ENCODE results near the gene ICAM2.
"Not testable (repeated sequence)": the region's sequence is repeated elsewhere in the genome, so short reads cannot be mapped to it uniquely, and the experiment has no call there.

The ICAM2 gene

DNA sequence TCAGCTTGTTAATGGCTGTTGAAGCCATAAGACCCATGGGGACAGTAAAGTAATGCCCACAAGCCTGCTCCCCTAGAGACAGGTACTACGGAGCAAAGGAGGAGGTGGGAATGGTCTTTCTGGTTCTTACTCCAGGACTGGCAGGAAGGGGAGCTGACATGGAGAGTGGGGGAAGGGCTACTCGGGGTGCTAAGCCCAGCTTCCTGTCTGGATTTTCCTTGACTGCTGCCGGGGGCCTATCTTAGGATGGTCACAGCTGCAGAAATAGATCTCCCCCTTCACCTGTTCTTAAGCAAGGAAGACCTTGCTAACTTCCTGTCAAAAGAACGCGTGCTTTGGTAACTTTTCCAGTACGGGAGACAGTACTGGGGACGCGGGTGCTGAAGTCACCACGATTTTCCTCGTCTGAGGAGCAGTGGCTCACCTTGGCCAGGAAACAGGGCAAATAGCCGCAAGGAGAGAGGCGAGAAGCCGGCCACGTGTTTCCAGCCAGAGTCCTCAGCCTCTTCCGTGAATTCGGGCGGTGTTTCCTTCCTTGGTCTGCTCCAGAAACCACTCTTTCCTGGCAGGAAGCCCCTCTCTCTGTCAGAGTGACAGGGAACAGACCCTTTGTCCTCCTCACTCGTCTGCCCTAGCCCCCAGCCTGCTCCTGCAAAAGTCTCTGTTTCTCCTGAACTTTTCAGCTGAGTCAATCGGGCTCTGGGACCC is 22.9 kb downstream of the ICAM2 start:
- DNase-seq (ENCODE audit: low spot score) = no peak

DNA sequence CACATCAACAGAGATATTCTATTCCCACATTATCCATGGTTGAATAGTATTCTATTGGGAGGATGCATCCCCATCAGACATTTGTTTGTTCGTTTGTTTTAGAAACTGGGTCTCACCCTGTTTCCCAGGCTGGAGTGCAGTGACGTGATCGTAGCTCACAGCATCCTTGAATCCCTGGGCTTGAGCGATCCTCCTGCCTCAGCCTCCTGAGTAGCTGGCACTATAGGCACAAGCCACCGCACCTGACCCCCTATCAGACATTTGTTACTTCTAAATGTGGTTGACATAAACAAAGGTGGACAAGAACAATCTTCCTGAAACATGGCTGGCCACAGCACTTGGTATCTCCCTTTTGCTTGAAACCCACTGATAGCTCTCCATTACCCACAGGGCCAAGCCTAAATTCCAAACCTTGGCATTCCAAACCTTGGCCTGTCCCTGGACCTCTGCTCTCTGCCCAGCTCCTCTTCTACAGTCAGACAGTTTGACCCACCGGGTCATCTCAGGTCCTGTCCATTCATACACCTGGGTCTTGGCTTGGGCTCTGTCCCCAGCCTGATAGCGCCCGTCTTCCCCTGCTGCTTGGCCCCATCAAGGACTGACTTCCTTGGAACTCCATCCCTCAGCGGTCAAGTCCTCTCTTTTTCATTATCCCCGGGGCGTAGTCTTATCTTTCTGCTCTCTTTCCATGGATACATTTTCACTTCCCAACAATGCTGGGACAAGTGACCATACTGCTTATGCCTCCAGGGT is 23.8 kb downstream of the ICAM2 start:
- DNase-seq (ENCODE audit: low spot score) = peak; percentile 15

DNA sequence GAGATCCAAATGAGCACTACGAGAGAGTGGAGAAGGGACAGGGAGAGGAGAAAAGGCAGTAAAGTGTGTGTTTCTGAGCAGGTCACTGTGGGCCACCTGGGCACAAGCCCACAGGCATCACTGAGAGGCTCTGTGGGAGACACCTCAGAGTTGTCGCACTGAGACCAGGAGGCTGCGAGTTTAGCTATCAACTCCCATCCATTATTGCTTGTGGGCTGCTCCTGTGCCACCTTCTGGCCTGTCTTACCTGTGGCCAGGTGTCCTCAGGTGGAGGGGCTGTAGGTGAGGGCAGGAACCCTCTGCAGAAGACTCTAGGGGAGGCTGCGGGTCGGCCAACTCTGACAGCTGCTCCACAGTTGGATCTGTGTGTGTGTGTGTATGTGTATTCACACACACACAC is 24.8 kb downstream of the ICAM2 start:
- peak; percentile 42 for DNase-seq (ENCODE audit: low spot score)

DNA sequence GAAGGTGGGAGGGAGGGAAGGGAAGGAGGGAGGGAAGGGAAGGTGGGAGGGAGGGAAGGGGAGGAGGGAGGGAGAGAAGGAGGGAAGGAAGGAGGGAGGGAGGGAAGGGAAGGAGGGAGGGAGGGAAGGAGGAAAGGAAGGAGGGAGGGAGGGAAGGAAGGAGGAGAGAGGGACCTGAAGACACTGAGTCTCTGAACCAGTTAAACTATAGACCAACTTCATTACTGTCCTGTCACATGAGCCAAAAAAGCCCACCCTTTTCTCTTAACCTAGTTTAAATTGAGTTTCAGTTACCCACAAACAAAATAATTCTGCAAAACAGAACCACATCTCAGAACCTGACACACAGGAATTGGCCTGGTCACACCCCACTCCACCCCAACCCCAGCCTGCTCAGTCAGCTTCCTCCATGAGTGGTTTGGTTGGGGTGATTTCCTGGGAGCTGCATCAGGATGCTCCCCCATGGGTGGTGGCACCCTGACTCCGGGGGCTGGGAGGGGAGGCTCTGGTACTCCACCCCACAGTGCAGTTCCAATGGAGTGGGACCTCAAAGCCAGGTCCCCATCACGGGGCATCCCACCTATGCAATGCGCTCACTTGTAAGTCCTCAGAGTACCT is 27.0 kb downstream of the ICAM2 start:
- peak; percentile 39 for DNase-seq (ENCODE audit: low spot score)

DNA sequence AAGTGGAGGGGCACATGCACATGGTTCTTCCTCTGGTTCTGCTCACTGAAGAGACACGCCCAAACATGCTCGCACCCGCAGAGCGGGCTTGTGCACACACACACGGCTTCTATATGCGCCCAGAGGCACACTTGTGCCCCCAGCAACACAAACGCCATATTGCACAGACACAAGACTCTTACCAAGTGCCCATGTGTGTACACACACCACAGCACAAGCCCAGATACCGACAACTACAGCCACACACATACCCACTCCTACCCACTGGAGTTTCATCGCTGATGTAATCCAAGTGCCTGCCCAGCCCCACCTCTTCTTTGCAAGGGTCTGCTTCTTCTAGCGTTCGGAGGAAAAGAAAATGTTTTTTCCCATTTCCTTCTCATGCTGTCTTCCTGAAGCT is 28.8 kb downstream of the ICAM2 start:
- DNase-seq (ENCODE audit: low spot score) = no peak

DNA sequence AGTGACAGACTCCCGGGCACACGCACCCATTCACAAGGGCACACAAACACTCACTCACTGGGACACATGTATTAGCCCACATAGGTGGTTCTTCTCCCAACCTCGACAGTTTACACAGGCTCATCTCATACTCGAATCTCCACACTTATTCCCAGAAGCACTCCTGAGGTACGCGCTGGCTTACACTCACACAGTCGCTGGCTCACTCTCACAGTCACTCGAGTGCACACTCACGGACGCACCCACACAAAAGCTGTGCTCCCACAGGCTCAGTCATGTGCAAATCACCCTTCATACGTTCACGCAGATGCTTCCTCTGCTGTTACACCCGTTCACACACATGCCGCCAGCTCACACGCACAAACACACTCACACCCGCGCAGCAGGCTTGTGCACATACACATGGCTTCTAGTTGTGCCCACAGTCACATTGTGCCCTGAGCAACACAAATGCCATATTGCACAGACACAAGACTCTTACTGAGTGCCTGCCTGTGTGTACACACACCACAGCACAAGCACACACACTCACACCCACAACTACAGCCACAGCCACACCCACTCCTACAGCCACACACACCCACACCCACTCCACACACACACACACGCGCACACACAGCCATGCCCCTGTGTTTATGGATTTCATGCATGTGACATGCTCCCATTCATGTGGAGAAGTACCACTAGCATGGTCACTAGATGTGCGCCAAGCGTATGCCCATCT is 30.6 kb downstream of the ICAM2 start:
- DNase-seq (ENCODE audit: low spot score) = peak; percentile 50

DNA sequence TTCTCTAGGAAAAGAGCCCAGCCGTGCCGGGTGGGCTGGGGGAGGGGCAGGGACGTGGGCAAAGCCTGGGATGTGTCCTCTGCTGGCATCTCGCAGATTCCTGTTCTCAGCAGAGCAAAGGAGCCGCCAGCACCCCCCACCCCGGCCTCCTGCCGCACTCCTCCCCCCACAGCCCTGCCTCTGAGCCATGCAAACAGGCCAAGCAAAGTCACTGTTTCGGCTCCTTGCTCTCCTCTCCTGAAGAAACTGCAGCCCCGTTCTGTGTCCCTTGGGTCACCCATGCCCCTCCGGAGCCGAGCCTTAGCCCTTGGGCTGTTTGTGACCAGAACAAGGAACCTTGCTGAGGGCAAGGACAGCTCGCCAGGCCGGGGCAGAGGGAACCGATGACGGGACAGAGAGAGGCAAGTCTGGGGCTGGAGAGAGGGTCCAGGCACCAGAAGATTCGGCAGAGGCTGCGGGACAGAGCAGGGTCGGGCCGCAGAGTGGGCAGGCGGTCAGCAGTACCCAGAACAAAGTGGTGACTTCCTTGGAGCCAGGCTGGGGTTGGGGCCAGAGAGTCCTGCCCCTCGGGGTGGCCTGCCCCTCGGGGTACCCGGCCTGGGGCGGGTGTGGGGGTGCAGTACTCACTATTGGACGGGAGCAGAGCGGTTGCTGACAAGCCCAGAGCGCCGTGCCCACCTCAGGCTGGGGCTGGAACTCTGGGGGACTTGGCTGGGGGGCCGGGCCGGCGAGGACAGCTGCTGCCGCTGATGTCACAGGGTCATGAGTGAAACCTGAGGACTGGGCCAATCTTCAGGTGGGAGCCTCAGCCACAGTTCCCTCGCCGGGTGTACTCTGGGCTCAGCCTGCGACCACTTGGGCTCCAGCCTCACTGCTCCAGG is 31.5 kb downstream of the ICAM2 start:
- DNase-seq (ENCODE audit: low spot score) = peak; percentile 57

DNA sequence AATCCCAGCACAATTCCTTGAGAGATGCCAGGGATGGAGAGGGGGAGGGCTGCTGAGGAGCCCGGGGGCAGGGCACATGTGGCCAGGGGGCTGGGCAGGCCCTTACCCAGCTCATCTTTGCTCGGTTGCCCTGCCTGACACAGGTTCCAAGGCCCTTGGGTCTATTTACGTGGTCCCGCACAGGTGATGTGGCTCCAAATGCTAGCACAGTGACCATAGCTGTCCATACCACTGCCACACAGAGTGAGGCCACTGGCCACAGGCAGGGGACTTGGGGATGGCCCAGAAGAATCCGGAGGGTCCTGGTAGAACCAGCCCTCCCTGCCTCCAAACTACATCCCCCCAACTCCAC is 32.3 kb downstream of the ICAM2 start:
- no peak for DNase-seq (ENCODE audit: low spot score)

DNA sequence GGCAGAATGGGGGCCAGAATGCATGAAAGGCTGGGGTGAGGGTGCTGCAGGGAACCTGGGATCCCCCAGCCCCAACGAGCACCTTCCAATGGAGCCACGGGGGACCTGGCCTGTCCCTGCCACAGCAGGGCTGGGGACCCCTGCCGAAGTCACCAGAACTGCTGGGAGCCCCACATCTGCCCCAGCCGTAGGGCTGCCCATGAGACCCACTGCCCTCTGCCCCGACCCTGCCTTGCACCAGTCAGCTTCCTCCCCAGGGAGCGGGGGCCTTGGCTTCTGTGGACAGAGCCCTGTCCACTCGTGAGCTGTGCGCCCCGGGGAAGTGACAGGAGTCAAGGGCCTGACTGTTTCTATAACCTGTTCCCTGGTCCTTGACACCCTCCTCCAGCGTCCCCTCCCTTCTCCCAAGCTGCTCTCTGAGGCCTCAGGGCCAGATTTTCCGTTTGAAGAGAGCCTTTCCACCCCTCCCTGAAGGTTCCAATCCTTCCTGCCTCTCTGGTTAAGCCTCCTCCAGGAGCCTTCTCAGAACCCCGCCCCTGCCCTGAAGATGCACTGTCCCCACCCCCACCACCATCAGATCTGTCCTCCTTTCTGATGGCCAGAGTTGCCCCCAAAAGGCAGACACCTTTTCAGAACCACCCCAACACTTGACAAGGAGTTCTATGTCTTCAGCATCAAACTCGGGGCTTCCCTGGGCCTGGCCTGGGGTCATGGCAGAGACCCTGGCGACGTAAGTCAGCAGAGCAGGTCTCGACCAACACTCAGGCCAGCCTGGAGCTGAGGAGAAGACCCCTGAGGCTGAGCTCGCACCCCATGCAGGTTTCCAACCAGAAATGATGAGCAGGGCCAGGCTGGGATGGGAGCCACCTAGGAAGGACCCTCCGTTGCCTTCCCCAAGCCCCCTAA is 33.0 kb downstream of the ICAM2 start:
- DNase-seq (ENCODE audit: low spot score) = no peak

DNA sequence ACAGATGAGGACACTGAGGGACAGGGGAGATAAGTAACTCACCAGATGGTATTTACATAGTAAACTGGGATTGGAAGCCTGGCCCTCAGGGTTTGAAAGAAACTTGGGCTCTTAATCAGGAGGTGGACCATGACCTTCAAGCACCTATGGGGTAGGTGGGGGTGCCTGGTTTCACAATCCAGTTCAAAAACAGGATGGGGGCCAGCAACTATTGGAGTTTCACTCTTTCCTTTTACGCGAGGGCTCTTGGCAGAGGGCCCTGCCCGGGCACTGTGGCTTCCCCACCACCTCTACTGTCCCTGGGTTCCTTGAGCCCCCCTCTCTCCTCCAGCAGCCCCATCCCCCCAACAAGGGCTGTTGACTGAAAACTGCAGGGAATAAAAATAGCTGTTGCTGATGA is 33.6 kb downstream of the ICAM2 start:
- no peak for DNase-seq (ENCODE audit: low spot score)

DNA sequence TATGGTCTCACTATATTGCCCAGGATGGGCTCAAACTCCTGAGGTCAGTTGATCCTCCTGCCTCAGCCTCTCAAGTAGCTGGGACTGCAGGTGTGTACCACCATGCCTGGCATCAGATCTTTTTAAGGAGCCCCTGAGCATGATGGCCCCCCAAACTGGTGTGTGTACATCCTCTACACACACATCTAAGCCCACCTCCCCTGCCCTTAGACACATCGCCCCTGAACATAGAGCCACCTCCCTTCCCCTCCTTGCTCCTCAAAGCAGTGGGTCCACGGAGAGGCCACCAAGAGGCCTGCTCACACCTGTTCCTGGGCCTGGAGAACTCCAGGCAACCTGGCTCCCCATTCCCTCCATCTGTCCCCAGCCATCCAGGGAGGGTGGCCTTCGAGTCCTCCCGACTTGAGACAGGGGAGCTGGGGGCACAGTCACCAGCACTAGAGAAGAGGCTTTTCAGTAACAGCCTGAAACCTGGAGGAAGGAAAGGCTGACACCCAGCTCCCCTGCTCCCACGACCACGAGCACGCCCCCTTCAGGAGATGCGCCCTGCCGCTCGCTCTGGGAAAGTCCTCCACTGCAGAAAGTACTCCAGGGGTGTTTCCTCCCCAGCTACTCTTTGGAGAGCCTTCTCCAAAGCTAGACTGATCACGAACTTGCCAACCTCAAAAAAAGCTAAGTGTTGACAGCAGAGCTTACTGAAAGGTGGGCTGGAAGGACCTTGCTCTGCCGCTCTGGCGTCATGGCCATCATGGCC is 34.9 kb downstream of the ICAM2 start:
- DNase-seq (ENCODE audit: low spot score) = no peak

DNA sequence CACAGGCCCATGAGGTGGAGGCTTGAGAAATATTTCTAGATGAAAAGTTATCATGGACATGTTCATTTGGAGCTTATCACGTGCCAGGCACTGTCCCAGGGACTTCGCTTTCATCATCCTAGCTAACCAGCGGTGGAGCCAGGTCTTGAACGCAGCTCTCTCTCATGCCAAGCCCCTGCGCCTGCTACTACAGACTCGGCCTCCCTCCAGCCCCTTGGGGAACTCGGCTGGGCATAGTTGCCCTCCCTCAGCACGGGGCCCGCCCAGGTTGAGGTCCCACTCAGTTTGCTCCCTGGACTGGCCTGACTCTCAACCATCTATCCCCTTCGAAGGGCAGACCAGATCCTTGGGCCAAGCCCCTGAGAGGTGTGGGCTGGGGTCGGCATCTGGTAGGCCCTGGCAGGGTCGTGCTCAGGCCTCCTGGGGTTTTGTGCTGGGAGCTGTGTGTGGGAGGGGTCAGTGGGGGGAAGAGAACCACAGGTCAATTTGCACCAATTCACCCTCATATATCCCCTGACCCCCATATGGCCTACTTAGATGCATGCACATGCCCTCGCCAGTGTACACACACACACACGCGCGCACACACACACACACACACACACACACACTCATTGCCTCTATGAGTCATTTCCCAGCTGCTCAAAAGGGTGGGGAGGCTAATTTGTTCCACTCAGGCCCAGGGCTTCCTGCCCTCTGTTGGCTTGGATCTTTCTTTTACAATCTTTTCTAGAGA is 35.6 kb downstream of the ICAM2 start:
- no peak for DNase-seq (ENCODE audit: low spot score)

DNA sequence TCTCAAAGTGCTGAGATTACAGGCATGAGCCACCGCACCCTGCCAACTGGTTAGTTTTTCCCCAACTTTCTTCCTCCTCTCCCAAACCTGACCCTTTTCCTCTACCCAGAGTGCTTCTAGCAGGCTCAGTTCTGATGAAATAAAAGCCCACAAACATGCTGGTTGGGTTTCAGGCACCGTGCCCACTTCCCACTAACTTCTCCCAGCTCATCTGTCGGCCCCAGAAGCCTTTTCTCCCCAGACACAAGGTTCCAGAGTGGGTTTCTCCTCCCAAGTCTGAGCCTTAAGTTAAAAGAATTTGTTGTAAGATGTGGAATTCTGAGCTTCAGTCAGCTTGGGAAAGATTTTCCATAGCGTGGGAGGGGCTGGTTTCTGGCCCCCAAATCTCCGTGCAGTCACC is 36.2 kb downstream of the ICAM2 start:
- DNase-seq (ENCODE audit: low spot score) = no peak

DNA sequence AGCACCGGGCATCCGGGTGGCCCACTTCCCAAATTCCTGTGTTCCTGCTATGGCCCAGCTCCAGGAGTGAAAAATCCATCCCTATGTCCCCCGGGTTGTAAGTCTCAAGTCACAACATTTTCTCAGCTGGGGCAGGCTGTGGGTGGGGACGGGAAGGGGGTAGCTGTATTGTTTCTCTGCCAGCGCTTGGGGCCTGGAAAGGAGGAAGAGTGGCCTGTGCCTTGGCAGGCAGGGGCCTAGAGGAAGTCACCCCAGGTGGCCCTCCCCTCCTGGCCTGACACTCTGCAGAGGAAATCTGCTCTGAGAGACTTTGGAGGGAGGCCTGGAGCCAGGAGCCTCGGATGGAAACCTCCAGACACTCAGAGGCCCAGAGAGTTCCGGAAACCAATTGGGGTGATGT is 37.1 kb downstream of the ICAM2 start:
- no peak for DNase-seq (ENCODE audit: low spot score)

DNA sequence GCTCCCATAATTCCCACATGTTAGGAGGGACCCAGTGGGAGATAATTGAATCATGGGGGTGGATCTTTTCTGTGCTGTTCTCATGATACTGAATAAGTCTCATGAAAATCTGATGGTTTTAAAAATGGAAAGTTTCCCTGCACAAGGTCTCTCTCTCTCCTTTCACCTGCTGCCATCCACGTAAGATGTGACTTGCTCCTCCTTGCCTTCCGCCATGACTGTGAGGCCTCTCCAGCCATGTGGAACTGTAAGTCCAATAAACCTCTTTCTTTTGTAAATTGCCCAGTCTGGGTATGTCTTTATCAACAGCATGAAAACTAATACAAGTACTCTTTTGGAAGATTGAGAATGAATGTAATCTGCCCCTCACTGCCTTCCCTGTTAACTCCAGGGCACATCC is 37.8 kb downstream of the ICAM2 start:
- not testable (repeated sequence) for DNase-seq (ENCODE audit: low spot score)

DNA sequence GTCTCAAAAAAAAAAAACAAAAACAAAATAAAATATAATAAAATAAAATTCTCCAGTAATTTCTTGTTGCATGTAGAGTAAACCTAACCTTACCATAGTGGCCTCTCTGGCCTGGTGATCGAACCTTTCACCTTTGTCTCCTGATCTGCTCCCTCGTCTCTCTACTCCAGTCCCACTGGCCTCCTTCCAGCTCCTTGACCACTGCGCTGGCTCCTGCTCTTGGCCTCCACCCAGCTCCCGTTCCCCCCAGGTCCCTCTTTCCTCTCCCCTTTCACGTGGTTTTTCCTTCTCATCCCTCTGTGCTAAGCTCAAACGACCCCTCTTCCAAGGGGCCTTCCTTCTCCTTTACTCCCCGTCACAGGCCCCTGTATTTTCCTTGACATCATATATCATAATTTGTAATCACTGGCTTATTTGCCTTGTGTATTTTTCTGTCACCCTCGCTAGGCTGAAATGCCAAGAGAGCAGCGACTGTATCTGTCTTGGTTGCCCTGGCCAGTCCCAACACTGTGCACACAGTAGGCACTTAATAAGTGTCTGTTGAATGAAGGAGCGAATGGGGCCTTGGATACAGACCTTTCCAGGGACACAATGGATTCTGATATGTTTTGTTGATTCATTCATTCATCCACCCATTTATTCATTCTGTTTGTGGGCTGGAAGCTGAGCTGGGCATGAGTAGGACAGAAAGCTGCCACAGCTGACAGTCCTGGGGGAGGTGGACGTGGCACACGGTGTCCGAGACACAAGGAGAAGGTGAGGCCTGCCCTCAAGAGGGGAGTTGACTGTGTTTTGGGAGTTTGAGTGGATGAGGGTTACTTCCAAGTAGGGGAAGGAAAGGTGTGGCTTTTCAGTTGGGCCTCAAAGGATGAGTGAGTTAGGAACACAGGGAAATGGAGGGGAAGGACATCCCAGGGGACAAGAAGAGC is 41.9 kb downstream of the ICAM2 start:
- no peak for DNase-seq (ENCODE audit: low spot score)

DNA sequence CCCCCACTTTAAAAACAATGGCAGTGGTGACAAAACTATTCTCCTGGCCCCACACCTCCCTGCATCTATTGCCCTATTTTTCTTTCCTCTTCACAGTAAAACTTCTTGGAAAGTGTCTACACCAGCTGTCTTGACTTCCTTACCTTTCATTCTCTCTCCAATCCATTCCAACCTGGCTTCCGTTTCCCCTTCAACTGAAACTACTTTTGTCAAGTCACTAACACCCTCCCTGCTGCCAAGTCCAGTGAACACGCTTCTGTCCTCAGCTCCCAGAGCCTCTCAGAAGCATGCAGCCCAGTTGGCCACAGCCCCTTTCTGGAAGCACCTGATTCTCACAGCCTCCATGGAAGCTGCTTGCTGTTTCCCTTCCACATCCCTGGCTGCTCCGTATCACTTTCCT is 43.7 kb downstream of the ICAM2 start:
- DNase-seq (ENCODE audit: low spot score) = no peak

DNA sequence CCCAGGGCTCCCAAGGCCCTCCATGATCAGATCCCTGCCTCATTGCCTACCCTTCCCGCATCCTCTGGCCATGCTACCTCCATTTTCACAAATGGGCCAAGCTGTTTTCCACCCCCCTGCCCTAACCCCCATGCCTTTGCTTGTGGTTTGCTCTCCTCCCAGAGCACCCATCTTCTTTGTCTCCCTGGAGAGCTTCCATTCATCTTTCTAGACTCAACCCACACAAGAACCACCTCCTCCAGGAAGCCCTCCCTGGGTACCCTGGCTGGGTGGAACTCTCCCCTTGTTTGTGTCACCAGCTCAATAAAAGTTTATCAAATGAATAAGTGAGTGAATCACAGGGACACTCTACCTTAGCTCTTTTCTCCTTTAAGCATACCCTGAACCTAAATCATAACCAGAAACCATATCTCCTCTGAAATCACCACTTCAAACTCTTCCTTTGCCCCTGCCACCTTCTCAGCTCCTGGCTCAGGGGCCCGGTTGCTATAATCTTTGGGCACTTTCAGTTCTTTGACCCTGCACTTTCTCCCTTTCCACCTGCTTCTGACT is 44.8 kb downstream of the ICAM2 start:
- DNase-seq (ENCODE audit: low spot score) = no peak

All from ecto neural progenitor cell (in vitro differentiated cells).